Esophagus muscularis mucosa (tissue), 3 donors: ENCODE results near the gene ZBBX.

Source experiments
- POLR2AphosphoS5 ChIP-seq, 2 donors: sonication (generic); formaldehyde crosslinking; IDR thresholded peaks; one replicate each; pipeline ENCODE4 v1.6.1; 2017; ENCODE audit warnings: antibody characterized with exemption in 2 of 2
- TF ChIP-seq, protein P1 (sequence below), 3 experiments: fragments of 200-600 bp in 2 of 3; fragments of 450-650 bp in 1 of 3; sonication (generic) in 2 of 3; IDR thresholded peaks; one replicate each; pipeline ENCODE4 v1.5.1; 2017 to 2019; ENCODE audit warnings: antibody characterized with exemption in 3 of 3, mild to moderate bottlenecking in 2 of 3, moderate library complexity in 1 of 3

DNA sequence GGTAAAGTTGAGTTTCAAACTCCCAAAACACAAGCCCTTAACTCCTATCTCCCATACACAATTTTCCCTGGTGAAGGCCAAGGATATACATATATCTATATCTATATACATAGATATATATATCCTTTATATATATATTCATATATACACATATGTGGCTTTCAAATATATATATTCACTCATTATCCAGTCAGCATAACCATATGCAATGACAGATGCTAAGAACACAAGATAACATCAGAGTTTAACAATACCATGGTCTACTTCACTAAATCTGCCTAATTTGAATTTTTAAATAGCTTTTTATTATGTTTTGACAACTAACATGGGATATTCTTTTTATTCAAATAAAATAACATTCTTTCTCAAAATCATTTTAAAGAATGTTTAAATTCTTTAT lies 24.7 kb downstream of the ZBBX start:
- TF ChIP-seq, protein P1, sequence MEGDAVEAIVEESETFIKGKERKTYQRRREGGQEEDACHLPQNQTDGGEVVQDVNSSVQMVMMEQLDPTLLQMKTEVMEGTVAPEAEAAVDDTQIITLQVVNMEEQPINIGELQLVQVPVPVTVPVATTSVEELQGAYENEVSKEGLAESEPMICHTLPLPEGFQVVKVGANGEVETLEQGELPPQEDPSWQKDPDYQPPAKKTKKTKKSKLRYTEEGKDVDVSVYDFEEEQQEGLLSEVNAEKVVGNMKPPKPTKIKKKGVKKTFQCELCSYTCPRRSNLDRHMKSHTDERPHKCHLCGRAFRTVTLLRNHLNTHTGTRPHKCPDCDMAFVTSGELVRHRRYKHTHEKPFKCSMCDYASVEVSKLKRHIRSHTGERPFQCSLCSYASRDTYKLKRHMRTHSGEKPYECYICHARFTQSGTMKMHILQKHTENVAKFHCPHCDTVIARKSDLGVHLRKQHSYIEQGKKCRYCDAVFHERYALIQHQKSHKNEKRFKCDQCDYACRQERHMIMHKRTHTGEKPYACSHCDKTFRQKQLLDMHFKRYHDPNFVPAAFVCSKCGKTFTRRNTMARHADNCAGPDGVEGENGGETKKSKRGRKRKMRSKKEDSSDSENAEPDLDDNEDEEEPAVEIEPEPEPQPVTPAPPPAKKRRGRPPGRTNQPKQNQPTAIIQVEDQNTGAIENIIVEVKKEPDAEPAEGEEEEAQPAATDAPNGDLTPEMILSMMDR (IDR thresholded peaks at IDR 0.05) = no peak
- no peak for TF ChIP-seq POLR2AphosphoS5 (IDR thresholded peaks at IDR 0.05)
